ENCODE data around the gene ADGRD1. TPM values are rescaled to one million over a fixed set of nuclear protein-coding genes. Genes with fewer than 3 reads are reported as not detected.

The ADGRD1 gene
- total and polyA plus RNA-seq, 5 donors from 2014 or later: 0.56 TPM; not detected in 4

DNA sequence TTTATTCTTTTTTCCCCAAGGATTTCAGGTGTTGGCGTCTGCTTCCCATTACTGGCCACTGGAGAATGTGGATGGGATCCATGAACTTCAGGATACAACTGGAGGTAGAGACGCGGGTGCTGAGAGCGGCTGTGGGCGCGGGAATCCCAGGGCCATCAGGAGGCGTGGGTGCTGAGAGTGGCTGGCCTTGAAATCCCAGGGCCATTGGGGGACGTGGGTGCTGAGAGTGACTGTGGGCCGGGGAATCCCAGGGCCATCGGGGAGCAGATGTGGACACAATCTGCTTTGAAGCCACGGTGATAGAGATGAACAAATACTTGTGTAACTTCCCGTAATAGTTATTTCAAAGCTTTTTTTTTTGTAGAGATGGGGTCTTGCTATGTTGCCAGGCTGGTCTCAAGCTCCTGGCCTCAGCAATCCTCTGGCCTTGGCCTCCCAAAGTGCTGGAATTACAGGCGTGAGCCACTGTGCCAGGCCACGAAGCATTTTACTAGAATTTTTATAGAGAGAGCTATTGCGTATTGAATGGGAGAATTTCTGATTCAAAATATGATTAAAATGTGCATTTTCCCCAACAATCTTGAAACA, 12.8 kb downstream of the ADGRD1 start:
- ATAC-seq (ENCODE audit: low read depth in 2 of 2) (no peak), DNase-seq (no peak)
- Histone ChIP-seq H3K4me3 (ENCODE audit: low read depth, low read length) (no peak overlapping the region), H3K4me1 (ENCODE audit: control insufficient read depth, insufficient read depth, low read length, poor library complexity, severe bottlenecking) (no peaks in the 10 kb centered on the region), H3K9me3 (ENCODE audit: control insufficient read depth in 2 of 2, low read length in 2 of 2) (no peaks in the 10 kb centered on the region), H3K27me3 (ENCODE audit: control insufficient read depth, insufficient read depth, low read length) (no peaks in the 10 kb centered on the region), H3K27ac (ENCODE audit: insufficient read depth, low read length, poor library complexity, severe bottlenecking) (no peak overlapping the region), H3K36me3 (ENCODE audit: control insufficient read depth, insufficient read depth, low read length) (no peaks in the 10 kb centered on the region)
- peaks cover 0 to 3% (median 0%) of the 10 kb centered on the region in 7 donors for H3K9me3 Mint-ChIP-seq
- peaks cover 2% of the 10 kb centered on the region for H3K27me3 Mint-ChIP-seq
- peaks cover 0 to 4% (median 0%) of the 10 kb centered on the region in 4 donors for H3K4me1 Mint-ChIP-seq
- no peak overlapping the region for H3K27ac Mint-ChIP-seq
- no peak overlapping the region for H3K4me3 Mint-ChIP-seq
- no peaks in the 10 kb centered on the region for H3K36me3 Mint-ChIP-seq

DNA sequence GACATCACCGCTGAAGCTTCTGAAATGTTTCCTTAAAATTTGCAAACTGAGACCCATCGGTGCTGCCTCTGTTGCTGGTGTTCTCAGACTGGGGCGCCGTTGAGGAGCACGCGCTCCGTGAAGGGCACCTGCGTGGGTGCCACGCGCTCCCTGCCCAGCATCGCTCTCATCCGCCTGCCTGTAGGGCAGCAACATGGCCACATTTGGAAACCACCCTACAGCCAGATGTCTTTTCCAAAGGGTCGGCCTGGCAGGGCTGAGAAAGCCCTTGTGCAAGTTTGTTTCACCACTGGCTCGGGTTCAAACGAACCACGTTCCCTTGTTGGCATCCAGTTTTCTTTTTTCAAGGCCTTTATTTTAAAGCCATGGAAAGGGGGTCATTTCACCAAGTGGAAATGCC, 13.9 kb downstream of the ADGRD1 start:
- Mint-ChIP-seq H3K36me3 (no peaks in the 10 kb centered on the region), H3K4me3 (no peak overlapping the region), H3K9me3 (peaks cover 0 to 3% (median 0%) of the 10 kb centered on the region in 7 donors), H3K4me1 (peaks cover 0 to 4% (median 0%) of the 10 kb centered on the region in 4 donors), H3K27me3 (peaks cover 6% of the 10 kb centered on the region), H3K27ac (no peak overlapping the region)
- H3K27ac ChIP-seq (ENCODE audit: insufficient read depth, low read length, poor library complexity, severe bottlenecking): no peak overlapping the region
- no peaks in the 10 kb centered on the region for H3K27me3 ChIP-seq (ENCODE audit: control insufficient read depth, insufficient read depth, low read length)
- no peaks in the 10 kb centered on the region for H3K36me3 ChIP-seq (ENCODE audit: control insufficient read depth, insufficient read depth, low read length)
- ATAC-seq (ENCODE audit: low read depth in 2 of 2) (no peak), DNase-seq (no peak)
- H3K4me1 ChIP-seq (ENCODE audit: control insufficient read depth, insufficient read depth, low read length, poor library complexity, severe bottlenecking): no peaks in the 10 kb centered on the region
- no peak overlapping the region for H3K4me3 ChIP-seq (ENCODE audit: low read depth, low read length)
- no peaks in the 10 kb centered on the region for H3K9me3 ChIP-seq (ENCODE audit: control insufficient read depth in 2 of 2, low read length in 2 of 2)

DNA sequence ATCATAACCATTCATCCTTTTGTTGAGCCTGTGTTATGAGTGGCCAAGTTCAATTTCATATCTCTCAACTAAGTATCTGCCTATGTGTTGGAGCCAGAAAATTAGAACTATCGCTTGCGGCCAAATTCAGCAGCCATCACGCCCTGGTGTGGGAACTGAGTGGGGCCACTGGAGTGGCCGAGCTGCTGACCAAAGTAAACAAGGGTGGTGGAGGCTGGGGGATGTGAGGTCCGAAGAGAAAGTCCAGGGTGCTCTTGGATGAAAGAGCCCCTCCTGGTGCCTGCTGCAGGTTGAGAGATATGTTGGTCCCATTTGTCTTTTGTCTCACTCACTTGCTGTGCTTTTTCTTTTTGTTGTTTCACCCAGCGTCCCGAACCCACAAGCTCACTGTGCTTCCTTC, 14.9 kb downstream of the ADGRD1 start:
- H3K4me3 ChIP-seq (ENCODE audit: low read depth, low read length): no peak overlapping the region
- no peaks in the 10 kb centered on the region for H3K9me3 Mint-ChIP-seq
- no peak for DNase-seq
- no peaks in the 10 kb centered on the region for H3K9me3 ChIP-seq (ENCODE audit: control insufficient read depth in 2 of 2, low read length in 2 of 2)
- no peaks in the 10 kb centered on the region for H3K4me1 Mint-ChIP-seq
- H3K4me1 ChIP-seq (ENCODE audit: control insufficient read depth, insufficient read depth, low read length, poor library complexity, severe bottlenecking): no peaks in the 10 kb centered on the region
- no peaks in the 10 kb centered on the region for H3K36me3 Mint-ChIP-seq
- no peak overlapping the region for H3K27ac Mint-ChIP-seq
- no peak overlapping the region for H3K4me3 Mint-ChIP-seq
- no peak overlapping the region for H3K27ac ChIP-seq (ENCODE audit: insufficient read depth, low read length, poor library complexity, severe bottlenecking)
- no peaks in the 10 kb centered on the region for H3K36me3 ChIP-seq (ENCODE audit: control insufficient read depth, insufficient read depth, low read length)
- no peak for ATAC-seq (ENCODE audit: low read depth in 2 of 2)
- H3K27me3 ChIP-seq (ENCODE audit: control insufficient read depth, insufficient read depth, low read length): no peaks in the 10 kb centered on the region
- H3K27me3 Mint-ChIP-seq: peaks cover 6% of the 10 kb centered on the region

DNA sequence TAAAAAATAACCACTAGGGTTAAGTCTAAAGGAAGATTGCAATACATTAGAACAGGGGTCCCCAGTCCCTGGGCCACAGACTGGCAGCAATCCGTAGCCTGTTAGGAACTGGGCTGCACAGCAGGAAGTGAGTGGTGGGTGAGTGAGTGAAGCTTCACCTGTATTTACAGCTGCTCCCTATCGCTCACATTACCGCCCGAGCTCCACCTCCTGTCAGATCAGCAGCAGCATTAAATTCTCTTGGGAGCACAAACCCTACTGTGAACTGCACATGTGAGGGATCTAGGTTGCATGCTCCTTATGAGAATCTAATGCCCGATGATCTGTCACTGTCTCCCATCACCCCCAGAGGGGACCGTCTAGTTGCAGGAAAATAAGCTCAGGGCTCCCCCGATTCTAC, 15.5 kb downstream of the ADGRD1 start:
- H3K4me1 ChIP-seq (ENCODE audit: control insufficient read depth, insufficient read depth, low read length, poor library complexity, severe bottlenecking): no peaks in the 10 kb centered on the region
- no peak overlapping the region for H3K4me3 ChIP-seq (ENCODE audit: low read depth, low read length)
- H3K9me3 Mint-ChIP-seq: no peaks in the 10 kb centered on the region
- no peaks in the 10 kb centered on the region for H3K9me3 ChIP-seq (ENCODE audit: control insufficient read depth in 2 of 2, low read length in 2 of 2)
- no peak overlapping the region for H3K4me3 Mint-ChIP-seq
- H3K4me1 Mint-ChIP-seq: no peaks in the 10 kb centered on the region
- H3K27ac ChIP-seq (ENCODE audit: insufficient read depth, low read length, poor library complexity, severe bottlenecking): no peak overlapping the region
- H3K27me3 Mint-ChIP-seq: peaks cover 6% of the 10 kb centered on the region
- DNase-seq (no peak), ATAC-seq (ENCODE audit: low read depth in 2 of 2) (no peak)
- H3K27ac Mint-ChIP-seq: no peak overlapping the region
- no peaks in the 10 kb centered on the region for H3K27me3 ChIP-seq (ENCODE audit: control insufficient read depth, insufficient read depth, low read length)
- no peaks in the 10 kb centered on the region for H3K36me3 Mint-ChIP-seq
- no peaks in the 10 kb centered on the region for H3K36me3 ChIP-seq (ENCODE audit: control insufficient read depth, insufficient read depth, low read length)

DNA sequence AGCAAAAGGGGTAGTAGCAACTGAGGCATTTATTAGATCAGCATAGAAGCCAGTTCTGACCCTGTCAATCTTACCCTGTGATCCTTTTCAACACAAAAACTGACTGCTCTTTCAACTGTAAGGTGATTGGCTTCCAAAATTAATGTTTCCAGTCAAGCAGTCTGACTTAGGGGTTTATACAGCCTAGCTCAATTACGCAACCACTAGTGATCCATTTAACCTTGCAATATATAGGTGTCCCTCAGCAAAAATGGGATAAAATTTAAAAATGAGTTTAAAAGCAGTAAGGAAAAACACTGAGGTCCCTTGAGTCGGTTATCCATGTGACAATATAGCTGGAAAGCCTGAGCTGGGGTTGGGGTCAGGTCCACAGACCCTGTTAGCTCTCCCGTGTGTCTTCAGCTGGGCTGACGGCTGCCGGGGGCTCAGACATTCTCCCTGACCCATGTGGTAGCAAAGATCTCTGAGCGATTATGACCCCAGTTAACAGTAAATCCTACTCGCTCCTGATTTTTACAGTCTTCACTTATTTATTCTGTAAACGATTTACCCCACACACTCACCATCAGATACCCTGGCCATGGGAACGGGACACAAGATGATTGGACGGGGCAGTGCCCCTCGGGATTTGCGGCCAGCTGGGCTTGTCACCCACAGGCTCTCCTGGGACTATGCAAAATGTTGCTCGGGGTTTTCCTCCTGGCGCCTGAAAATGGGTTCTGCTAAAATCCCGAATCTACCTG, 16.6 kb downstream of the ADGRD1 start:
- Histone ChIP-seq H3K9me3 (ENCODE audit: control insufficient read depth in 2 of 2, low read length in 2 of 2) (no peaks in the 10 kb centered on the region), H3K27me3 (ENCODE audit: control insufficient read depth, insufficient read depth, low read length) (no peaks in the 10 kb centered on the region), H3K36me3 (ENCODE audit: control insufficient read depth, insufficient read depth, low read length) (no peaks in the 10 kb centered on the region), H3K4me1 (ENCODE audit: control insufficient read depth, insufficient read depth, low read length, poor library complexity, severe bottlenecking) (no peaks in the 10 kb centered on the region), H3K4me3 (ENCODE audit: low read depth, low read length) (no peak overlapping the region), H3K27ac (ENCODE audit: insufficient read depth, low read length, poor library complexity, severe bottlenecking) (no peak overlapping the region)
- Mint-ChIP-seq H3K9me3 (no peaks in the 10 kb centered on the region), H3K27ac (no peak overlapping the region), H3K36me3 (no peaks in the 10 kb centered on the region), H3K27me3 (peaks cover 6% of the 10 kb centered on the region), H3K4me1 (peaks cover 0 to 2% (median 0%) of the 10 kb centered on the region in 4 donors), H3K4me3 (no peak overlapping the region)
- DNase-seq: no peak
- ATAC-seq (ENCODE audit: low read depth in 2 of 2): no peak

DNA sequence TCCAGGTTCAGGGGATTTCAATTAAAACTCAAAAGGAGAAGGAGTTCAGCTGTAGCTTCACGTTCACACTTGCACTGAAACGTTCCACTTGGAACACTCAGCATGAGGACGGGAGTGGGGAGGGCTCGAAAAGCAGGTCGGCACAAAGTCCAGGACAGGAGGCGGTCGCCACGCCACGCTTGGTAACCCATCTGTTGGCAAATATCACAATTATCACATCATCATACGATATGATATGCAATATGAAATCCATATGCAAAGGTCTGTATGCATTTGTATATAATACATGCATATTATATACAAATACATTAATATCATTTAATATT, 17.2 kb downstream of the ADGRD1 start:
- Mint-ChIP-seq H3K9me3 (no peaks in the 10 kb centered on the region), H3K4me1 (peaks cover 0 to 2% (median 0%) of the 10 kb centered on the region in 4 donors), H3K36me3 (no peaks in the 10 kb centered on the region), H3K27me3 (peaks cover 6% of the 10 kb centered on the region), H3K27ac (no peak overlapping the region), H3K4me3 (no peak overlapping the region)
- no peak overlapping the region for H3K27ac ChIP-seq (ENCODE audit: insufficient read depth, low read length, poor library complexity, severe bottlenecking)
- no peak overlapping the region for H3K4me3 ChIP-seq (ENCODE audit: low read depth, low read length)
- no peaks in the 10 kb centered on the region for H3K27me3 ChIP-seq (ENCODE audit: control insufficient read depth, insufficient read depth, low read length)
- no peaks in the 10 kb centered on the region for H3K9me3 ChIP-seq (ENCODE audit: control insufficient read depth in 2 of 2, low read length in 2 of 2)
- H3K4me1 ChIP-seq (ENCODE audit: control insufficient read depth, insufficient read depth, low read length, poor library complexity, severe bottlenecking): no peaks in the 10 kb centered on the region
- ATAC-seq (ENCODE audit: low read depth in 2 of 2) (no peak), DNase-seq (no peak)
- H3K36me3 ChIP-seq (ENCODE audit: control insufficient read depth, insufficient read depth, low read length): no peaks in the 10 kb centered on the region

DNA sequence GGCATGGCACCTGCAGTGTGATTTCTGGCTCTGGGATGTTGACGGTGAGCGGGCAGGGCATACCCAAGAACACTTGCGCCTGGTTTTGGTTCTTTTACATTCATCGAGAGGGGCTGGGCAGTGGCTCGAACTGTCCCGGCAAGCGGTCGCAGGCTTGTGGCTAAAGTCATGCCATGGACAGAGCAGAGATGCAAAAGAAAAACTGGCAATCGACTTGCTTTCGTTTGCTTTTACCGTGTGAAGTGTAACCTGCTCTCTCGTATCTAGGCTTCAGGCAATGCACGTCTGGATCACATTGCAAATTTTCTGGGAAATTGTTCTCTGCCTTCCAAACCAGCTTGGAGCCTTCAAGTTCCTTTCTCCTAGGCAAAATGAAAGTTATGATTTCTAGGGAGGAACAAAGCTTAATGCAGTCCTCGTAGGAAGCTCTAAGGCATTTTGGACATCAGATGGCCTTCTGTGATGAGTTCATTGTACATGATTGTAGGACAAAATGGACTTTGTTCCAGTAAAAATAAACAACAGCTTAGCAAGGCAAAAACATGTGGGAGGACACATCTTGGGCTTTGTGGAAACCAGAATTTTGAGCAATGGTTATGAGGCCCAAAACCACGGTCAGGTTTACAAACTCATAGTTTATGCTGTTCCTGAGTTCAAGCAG, 18.3 kb downstream of the ADGRD1 start:
- no peaks in the 10 kb centered on the region for H3K27me3 ChIP-seq (ENCODE audit: control insufficient read depth, insufficient read depth, low read length)
- H3K9me3 ChIP-seq (ENCODE audit: control insufficient read depth in 2 of 2, low read length in 2 of 2): no peaks in the 10 kb centered on the region
- H3K27ac ChIP-seq (ENCODE audit: insufficient read depth, low read length, poor library complexity, severe bottlenecking): no peak overlapping the region
- no peak overlapping the region for H3K27ac Mint-ChIP-seq
- no peak overlapping the region for H3K4me3 Mint-ChIP-seq
- H3K27me3 Mint-ChIP-seq: peaks cover 6% of the 10 kb centered on the region
- H3K36me3 Mint-ChIP-seq: no peaks in the 10 kb centered on the region
- ATAC-seq (ENCODE audit: low read depth in 2 of 2) (no peak), DNase-seq (no peak)
- H3K9me3 Mint-ChIP-seq: no peaks in the 10 kb centered on the region
- H3K4me1 Mint-ChIP-seq: peaks cover 0 to 2% (median 0%) of the 10 kb centered on the region in 4 donors
- no peak overlapping the region for H3K4me3 ChIP-seq (ENCODE audit: low read depth, low read length)
- no peaks in the 10 kb centered on the region for H3K4me1 ChIP-seq (ENCODE audit: control insufficient read depth, insufficient read depth, low read length, poor library complexity, severe bottlenecking)
- no peaks in the 10 kb centered on the region for H3K36me3 ChIP-seq (ENCODE audit: control insufficient read depth, insufficient read depth, low read length)

DNA sequence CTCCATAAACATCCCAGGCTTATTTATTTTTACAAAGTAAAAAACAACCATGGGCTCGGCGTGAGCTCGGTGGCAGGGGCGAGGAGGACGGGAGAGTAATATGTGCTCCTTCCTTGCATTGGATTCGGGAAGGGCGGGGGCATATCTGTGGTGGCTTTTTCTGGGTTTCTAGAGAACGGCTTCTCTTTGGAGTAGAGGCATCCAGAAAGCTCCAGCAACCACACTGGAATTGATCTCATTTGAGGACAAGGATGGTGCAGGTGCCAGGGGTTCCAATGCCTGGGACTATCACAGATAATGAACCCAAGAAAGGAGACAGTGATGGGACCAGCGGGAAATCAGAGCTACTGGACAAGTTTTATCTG, 18.9 kb downstream of the ADGRD1 start:
- Histone ChIP-seq H3K36me3 (ENCODE audit: control insufficient read depth, insufficient read depth, low read length) (no peaks in the 10 kb centered on the region), H3K27ac (ENCODE audit: insufficient read depth, low read length, poor library complexity, severe bottlenecking) (no peak overlapping the region), H3K27me3 (ENCODE audit: control insufficient read depth, insufficient read depth, low read length) (no peaks in the 10 kb centered on the region), H3K4me3 (ENCODE audit: low read depth, low read length) (no peak overlapping the region), H3K9me3 (ENCODE audit: control insufficient read depth in 2 of 2, low read length in 2 of 2) (no peaks in the 10 kb centered on the region), H3K4me1 (ENCODE audit: control insufficient read depth, insufficient read depth, low read length, poor library complexity, severe bottlenecking) (no peaks in the 10 kb centered on the region)
- ATAC-seq (ENCODE audit: low read depth in 2 of 2): no peak
- H3K4me3 Mint-ChIP-seq: no peak overlapping the region
- no peak for DNase-seq
- no peak overlapping the region for H3K27ac Mint-ChIP-seq
- peaks cover 6% of the 10 kb centered on the region for H3K27me3 Mint-ChIP-seq
- no peaks in the 10 kb centered on the region for H3K36me3 Mint-ChIP-seq
- peaks cover 0 to 2% (median 0%) of the 10 kb centered on the region in 4 donors for H3K4me1 Mint-ChIP-seq
- no peaks in the 10 kb centered on the region for H3K9me3 Mint-ChIP-seq
